K562 (cell line): ENCODE data around the gene BAD. TPM values are rescaled to one million over a fixed set of nuclear protein-coding genes. Genes with fewer than 3 reads are reported as not detected.

Source experiments
- ATAC-seq: fragments of 200-7000 bp; cut with Tn5 transposase; 3 replicates; pipeline ENCODE4 v1.9.1; 2020; ENCODE audit warnings: moderate library complexity
- BruUV-seq: library from RNA; stranded (reverse); fragments of 400-500 nt; replicated peaks from 2 replicates; lab custom pipeline; 2021; lab: Mats Ljungman, UMichigan
- CTCF ChIA-PET: fragments of 300-600 bp; formaldehyde crosslinking; extraction: SDS; loops from one replicate; lab custom pipeline; 2021; ENCODE audit warnings: low intra/inter-chr PET ratio; lab: Yijun Ruan, JAX
- POLR2A ChIA-PET: fragments of 300-600, 350-650 bp; sonication (Branson Sonifier 250); formaldehyde crosslinking; extraction: SDS; loops from one replicate; lab custom pipeline; 2021; ENCODE audit warnings: antibody characterized with exemption, inconsistent platforms; lab: Yijun Ruan, JAX
- DNase-seq, 4 experiments: peaks; one replicate each; pipeline versions ENCODE4 v3.0.0 to v3.0.0-alpha.2; 2011 to 2018; ENCODE audit warnings: low spot score in 3 of 4, mixed read lengths in 3 of 4; ENCODE audit errors: extremely low read depth in 1 of 4
- FAIRE-seq: peaks from 2 replicates; lab custom pipeline; 2011; peaks lifted over from hg19 to GRCh38; lab: Jason Lieb, UNC
- H2AFZ ChIP-seq: 2 replicates; pipeline ENCODE4 v1.6.0; 2011; ENCODE audit warnings: low read depth, low read length, control low read depth, inconsistent platforms
- H3K27ac ChIP-seq: fragments of 200-600 bp; 3 replicates; pipeline ENCODE4 v1.8.0; 2011; ENCODE audit warnings: low read depth, mild to moderate bottlenecking, control low read depth, inconsistent platforms, low read length, moderate library complexity, mixed read lengths; ENCODE audit errors: extremely low read depth
- H3K27me3 ChIP-seq, 2 experiments: fragments of 300-600 bp in 1 of 2; 2 replicates in 1 of 2; 3 replicates in 1 of 2; pipeline versions ENCODE4 v1.6.0 to v1.8.0; 2011; ENCODE audit warnings: inconsistent platforms in 2 of 2, low read length in 2 of 2, mild to moderate bottlenecking in 1 of 2, mixed read lengths in 1 of 2, moderate library complexity in 1 of 2; ENCODE audit not compliant: control insufficient read depth in 2 of 2, insufficient read depth in 2 of 2
- H3K36me3 ChIP-seq: fragments of 300-600 bp; 3 replicates; pipeline ENCODE4 v1.8.0; 2011; ENCODE audit warnings: mild to moderate bottlenecking, low read length, inconsistent platforms; ENCODE audit not compliant: control insufficient read depth, insufficient read depth
- H3K4me1 ChIP-seq, 2 experiments: fragments of 200-600 bp in 1 of 2; replicated peaks in 1 of 2; 2 replicates in 1 of 2; 3 replicates in 1 of 2; pipeline versions ENCODE4 v1.5.1 to v1.8.0; 2011; ENCODE audit warnings: inconsistent platforms in 2 of 2, low read length in 2 of 2, mild to moderate bottlenecking in 1 of 2, mixed read lengths in 1 of 2, moderate library complexity in 1 of 2; ENCODE audit not compliant: control insufficient read depth in 2 of 2, insufficient read depth in 2 of 2
- H3K4me2 ChIP-seq: 2 replicates; pipeline ENCODE4 v1.6.1; 2011; ENCODE audit warnings: low read length, control low read depth, inconsistent platforms, mixed read lengths; ENCODE audit not compliant: insufficient read depth
- H3K4me3 ChIP-seq: fragments of 200-600 bp; sonication (generic), shearing (Covaris generic); 2 replicates; pipeline ENCODE4 v1.5.1; 2016; ENCODE audit warnings: control low read depth, inconsistent platforms
- H3K79me2 ChIP-seq: fragments of 200-600 bp; 3 replicates; pipeline ENCODE4 v1.8.0; 2011; ENCODE audit warnings: low read length, inconsistent platforms; ENCODE audit not compliant: control insufficient read depth, insufficient read depth
- H3K9ac ChIP-seq, 2 experiments: 2 replicates each; pipeline versions ENCODE4 v1.6.0 to v1.6.1; 2011; ENCODE audit warnings: low read depth in 2 of 2, low read length in 2 of 2, control low read depth in 1 of 2, inconsistent platforms in 1 of 2, mild to moderate bottlenecking in 1 of 2, mixed read lengths in 1 of 2; ENCODE audit not compliant: insufficient read depth in 1 of 2
- H3K9me1 ChIP-seq: one replicate; pipeline ENCODE4 v1.6.0; 2011; ENCODE audit warnings: inconsistent platforms, mild to moderate bottlenecking, low read length, moderate library complexity; ENCODE audit not compliant: control insufficient read depth, insufficient read depth
- H3K9me3 ChIP-seq: replicated peaks from 2 replicates; pipeline ENCODE4 v1.5.1; 2011; ENCODE audit warnings: low read depth, low read length, inconsistent platforms; ENCODE audit not compliant: control insufficient read depth, insufficient read depth
- H4K20me1 ChIP-seq: replicated peaks from 2 replicates; pipeline ENCODE4 v1.6.1; 2011; ENCODE audit warnings: low read length, inconsistent platforms, mixed read lengths; ENCODE audit not compliant: control insufficient read depth, insufficient read depth
- CCNT2 ChIP-seq: IDR thresholded peaks from 2 replicates; pipeline ENCODE4 v1.6.1; 2011; ENCODE audit warnings: borderline replicate concordance, low read depth, mild to moderate bottlenecking, moderate library complexity, mixed read lengths, low read length; ENCODE audit not compliant: insufficient read length; ENCODE audit errors: extremely low read depth
- E2F3 ChIP-seq: fragments of 250-450 bp; sonication (Bioruptor Pico); IDR thresholded peaks from 2 replicates; pipeline ENCODE4 v1.4.0; 2020; ENCODE audit warnings: mild to moderate bottlenecking
- GTF2F1 ChIP-seq: IDR thresholded peaks from 2 replicates; pipeline ENCODE4 v1.6.1; 2011; ENCODE audit warnings: low read depth, low read length, improper control_type of control experiment
- HDAC6 ChIP-seq: IDR thresholded peaks from 2 replicates; pipeline ENCODE4 v1.6.1; 2012; ENCODE audit warnings: low read depth, mild to moderate bottlenecking, control low read depth, inconsistent platforms, low read length, moderate library complexity
- HIVEP1 ChIP-seq: fragments of 250-450 bp; sonication (Bioruptor Pico); IDR thresholded peaks from 2 replicates; pipeline ENCODE4 v1.4.0; 2020; ENCODE audit warnings: mild to moderate bottlenecking
- LEF1 ChIP-seq: fragments of 450-650 bp; IDR thresholded peaks from 2 replicates; pipeline ENCODE4 v1.6.1; 2016; ENCODE audit warnings: mild to moderate bottlenecking
- MEF2D ChIP-seq: conservative IDR thresholded peaks from 2 replicates; pipeline ENCODE4 v1.6.1; 2016; ENCODE audit warnings: low read depth, missing genetic modification characterization, missing compliant biosample characterization
- ZBTB9 ChIP-seq: fragments of 450-650 bp; formaldehyde crosslinking; IDR thresholded peaks from 2 replicates; pipeline ENCODE4 v1.4.0; 2020; ENCODE audit warnings: mild to moderate bottlenecking, moderate library complexity
- ZNF384 ChIP-seq: IDR thresholded peaks from 2 replicates; pipeline ENCODE4 v1.6.1; 2012; ENCODE audit warnings: low read depth, low read length, improper control_type of control experiment
- ZNF41 ChIP-seq: fragments of 250-450 bp; sonication (Bioruptor Pico); conservative IDR thresholded peaks from 2 replicates; pipeline ENCODE4 v1.4.0; 2020; ENCODE audit warnings: mild to moderate bottlenecking
- ZNF436 ChIP-seq: fragments of 250-450, 450-650 bp; sonication (Bioruptor Pico); formaldehyde crosslinking; IDR thresholded peaks from 2 replicates; pipeline ENCODE4 v1.7.0; 2020; ENCODE audit warnings: mild to moderate bottlenecking
- WGBS: fragments of 100-300 bp; shearing (Covaris generic); methylation state at CpG from one replicate; pipeline ENCODE4 v1.1.6; 2016; ENCODE audit warnings: low coverage, mixed read lengths; ENCODE audit not compliant: insufficient coverage; ENCODE audit errors: missing lambda C conversion rate; 5-methylcytosine and 5-hydroxymethylcytosine counted together
- in situ Hi-C: fragments of 300-500 bp; cut with MboI; formaldehyde crosslinking; loops from 4 replicates; pipeline ENCODE4 v1.15.0; 2018; ENCODE audit warnings: inconsistent platforms, mixed read lengths
- intact Hi-C: fragments of 100-400 bp; cut with micrococcal nuclease; formaldehyde crosslinking; loops from 2 replicates; pipeline ENCODE4 v1.14.2; 2022
- polyA plus RNA-seq, 8 experiments: library from polyadenylated mRNA; depleted of rRNA in 4 of 8; stranded (reverse) in 5 of 8; unstranded in 3 of 8; fragments of >200 nt; fragmentation: Nextera tagmentation in 2 of 8; fragmentation: Illumina TruSeq in 1 of 8; extraction: Ambion mirVana in 2 of 8; extraction: Trizol in 1 of 8; gene quantifications; 2 replicates each; pipeline versions ENCODE4 v1.2.1 to v1.2.3, GENCODE V29; 2011 to 2014; ENCODE audit warnings: inconsistent platforms in 1 of 8, missing spikeins in 1 of 8
- total RNA-seq, 7 experiments: library from RNA; depleted of rRNA in 6 of 7; stranded (reverse); fragments of >200 nt in 6 of 7; fragmentation: Illumina TruSeq in 2 of 7; extraction: Trizol in 2 of 7; gene quantifications; 2 replicates each; pipeline versions ENCODE4 v1.2.1 to v1.2.3, GENCODE V29; 2011 to 2021; ENCODE audit warnings: low replicate concordance in 1 of 7
- TF ChIP-seq, protein P1 (sequence below): fragments of 250-450 bp; sonication (Bioruptor Pico); IDR thresholded peaks from 2 replicates; pipeline ENCODE4 v1.4.0; 2020
- TF ChIP-seq, protein P2 (sequence below): fragments of 450-650 bp; formaldehyde crosslinking; IDR thresholded peaks from 2 replicates; pipeline ENCODE4 v1.4.0; 2022; ENCODE audit warnings: missing genetic modification characterization
- TF ChIP-seq, protein P3 (sequence below): fragments of 250-450 bp; sonication (Bioruptor Pico); IDR thresholded peaks from 2 replicates; pipeline ENCODE4 v1.8.0; 2022; ENCODE audit warnings: moderate library complexity, mild to moderate bottlenecking, inconsistent platforms
- TF ChIP-seq, protein P4 (sequence below): fragments of 450-650 bp; formaldehyde crosslinking; IDR thresholded peaks from 2 replicates; pipeline ENCODE4 v1.4.0; 2022; ENCODE audit warnings: missing genetic modification characterization

The BAD gene
- total and polyA plus RNA-seq, 9 of the 15 experiments (the other 6 are each of a cell fraction or from before 2014, with no cell fraction given) = 0.61 to 45.6 (median 11.8) TPM

- Histone ChIP-seq H3K9ac (peak overlapping the region in 1 of 2 experiments; percentile 99; a peak in 3 of 4 replicates), H3K4me2 (no peak overlapping the region), H3K36me3 (peaks cover 56% of the 10 kb centered on the region; the same call in 2 of the 3 replicates), H3K4me1 (peaks cover 2 to 64% of the 10 kb centered on the region in 2 experiments; a peak in 4 of 5 replicates), H3K79me2 (peaks cover 34% of the 10 kb centered on the region), H3K27ac (peak overlapping the region; percentile 31; the same call in 1 of the 3 replicates), H2AFZ (no peak overlapping the region), H3K9me1 (peaks cover 5% of the 10 kb centered on the region), H4K20me1 (no peaks in the 10 kb centered on the region), H3K4me3 (peak overlapping the region; percentile 64; the same call in 1 of the 2 replicates), H3K27me3 (no peaks in the 10 kb centered on the region), H3K9me3 (no peaks in the 10 kb centered on the region)
- no TSS peak for BruUV-seq
- 87% methylated on average over 17 of the region's 17 CpGs for WGBS
- DNase-seq (peak in 1 of 4 experiments; percentile 14), FAIRE-seq (no peak), ATAC-seq (no peak)
- in situ Hi-C loops = no loop called here
- intact Hi-C loops = no loop called here
- ChIA-PET POLR2A (interaction anchor here (0.6 to 6.3 kb wide), 12 partner anchors 7 to 134 kb away, joined by 3 to 77 read pairs (median 4); partner anchors contain the start of genes FERMT3 and STIP1), CTCF (no interaction called here)
- TF ChIP-seq HDAC6 (no peak), ZBTB9 (CRISPR knock-in tag) (peak; percentile 31; the same call in 1 of the 2 replicates), E2F3 (CRISPR knock-in tag) (0 out of 2 replicates have a peak, but pooled peaks have one; percentile 25), HIVEP1 (no peak), LEF1 (no peak), ZNF436 (CRISPR knock-in tag) (no peak), GTF2F1 (no peak), CCNT2 (no peak), MEF2D (tag) (no peak), ZNF384 (no peak), ZNF41 (CRISPR knock-in tag) (no peak)
- TF ChIP-seq, protein P1, sequence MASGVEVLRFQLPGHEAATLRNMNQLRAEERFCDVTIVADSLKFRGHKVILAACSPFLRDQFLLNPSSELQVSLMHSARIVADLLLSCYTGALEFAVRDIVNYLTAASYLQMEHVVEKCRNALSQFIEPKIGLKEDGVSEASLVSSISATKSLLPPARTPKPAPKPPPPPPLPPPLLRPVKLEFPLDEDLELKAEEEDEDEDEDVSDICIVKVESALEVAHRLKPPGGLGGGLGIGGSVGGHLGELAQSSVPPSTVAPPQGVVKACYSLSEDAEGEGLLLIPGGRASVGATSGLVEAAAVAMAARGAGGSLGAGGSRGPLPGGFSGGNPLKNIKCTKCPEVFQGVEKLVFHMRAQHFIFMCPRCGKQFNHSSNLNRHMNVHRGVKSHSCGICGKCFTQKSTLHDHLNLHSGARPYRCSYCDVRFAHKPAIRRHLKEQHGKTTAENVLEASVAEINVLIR (CRISPR knock-in tag) = no peak
- TF ChIP-seq, protein P2, sequence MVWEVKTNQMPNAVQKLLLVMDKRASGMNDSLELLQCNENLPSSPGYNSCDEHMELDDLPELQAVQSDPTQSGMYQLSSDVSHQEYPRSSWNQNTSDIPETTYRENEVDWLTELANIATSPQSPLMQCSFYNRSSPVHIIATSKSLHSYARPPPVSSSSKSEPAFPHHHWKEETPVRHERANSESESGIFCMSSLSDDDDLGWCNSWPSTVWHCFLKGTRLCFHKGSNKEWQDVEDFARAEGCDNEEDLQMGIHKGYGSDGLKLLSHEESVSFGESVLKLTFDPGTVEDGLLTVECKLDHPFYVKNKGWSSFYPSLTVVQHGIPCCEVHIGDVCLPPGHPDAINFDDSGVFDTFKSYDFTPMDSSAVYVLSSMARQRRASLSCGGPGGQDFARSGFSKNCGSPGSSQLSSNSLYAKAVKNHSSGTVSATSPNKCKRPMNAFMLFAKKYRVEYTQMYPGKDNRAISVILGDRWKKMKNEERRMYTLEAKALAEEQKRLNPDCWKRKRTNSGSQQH = peak; percentile 63; the same call in 1 of the 2 replicates
- TF ChIP-seq, protein P3, sequence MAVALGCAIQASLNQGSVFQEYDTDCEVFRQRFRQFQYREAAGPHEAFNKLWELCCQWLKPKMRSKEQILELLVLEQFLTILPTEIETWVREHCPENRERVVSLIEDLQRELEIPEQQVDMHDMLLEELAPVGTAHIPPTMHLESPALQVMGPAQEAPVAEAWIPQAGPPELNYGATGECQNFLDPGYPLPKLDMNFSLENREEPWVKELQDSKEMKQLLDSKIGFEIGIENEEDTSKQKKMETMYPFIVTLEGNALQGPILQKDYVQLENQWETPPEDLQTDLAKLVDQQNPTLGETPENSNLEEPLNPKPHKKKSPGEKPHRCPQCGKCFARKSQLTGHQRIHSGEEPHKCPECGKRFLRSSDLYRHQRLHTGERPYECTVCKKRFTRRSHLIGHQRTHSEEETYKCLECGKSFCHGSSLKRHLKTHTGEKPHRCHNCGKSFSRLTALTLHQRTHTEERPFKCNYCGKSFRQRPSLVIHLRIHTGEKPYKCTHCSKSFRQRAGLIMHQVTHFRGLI (CRISPR knock-in tag) = no peak
- TF ChIP-seq, protein P4, sequence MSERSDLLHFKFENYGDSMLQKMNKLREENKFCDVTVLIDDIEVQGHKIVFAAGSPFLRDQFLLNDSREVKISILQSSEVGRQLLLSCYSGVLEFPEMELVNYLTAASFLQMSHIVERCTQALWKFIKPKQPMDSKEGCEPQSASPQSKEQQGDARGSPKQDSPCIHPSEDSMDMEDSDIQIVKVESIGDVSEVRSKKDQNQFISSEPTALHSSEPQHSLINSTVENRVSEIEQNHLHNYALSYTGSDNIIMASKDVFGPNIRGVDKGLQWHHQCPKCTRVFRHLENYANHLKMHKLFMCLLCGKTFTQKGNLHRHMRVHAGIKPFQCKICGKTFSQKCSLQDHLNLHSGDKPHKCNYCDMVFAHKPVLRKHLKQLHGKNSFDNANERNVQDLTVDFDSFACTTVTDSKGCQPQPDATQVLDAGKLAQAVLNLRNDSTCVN (CRISPR knock-in tag) = 0 out of 2 replicates have a peak, but pooled peaks have one; percentile 47
These were observed 60.1 kb downstream of the BAD start for GRCh38 chr11:64224151-64224890.
